A549 (cell line): ENCODE results near the gene HECTD4. TPM values are rescaled to one million over a fixed set of nuclear protein-coding genes. Genes with fewer than 3 reads are reported as not detected.
A peak's percentile ranks its signal among the peaks of the same experiment; 100 is the strongest.

Source experiments
- ATAC-seq, 2 experiments: fragments of 200-7000 bp in 1 of 2; fragments of >200 bp in 1 of 2; cut with Nextera tagmentation in 1 of 2; cut with Tn5 transposase in 1 of 2; 3 replicates each; pipeline versions ENCODE4 v1.8.0 to v1.9.1; 2018 to 2020; ENCODE audit warnings: mild to moderate bottlenecking in 1 of 2, moderate library complexity in 1 of 2
- CTCF ChIA-PET: fragments of 300-600 bp; sonication (Branson Sonifier 250); formaldehyde crosslinking; extraction: SDS; loops from one replicate; lab custom pipeline; 2021; ENCODE audit warnings: antibody characterized with exemption, inconsistent platforms; lab: Yijun Ruan, JAX
- POLR2A ChIA-PET: fragments of 350-600 bp; formaldehyde crosslinking; extraction: SDS; loops from one replicate; lab custom pipeline; 2021; ENCODE audit warnings: antibody characterized with exemption, inconsistent platforms; lab: Yijun Ruan, JAX
- DNase-seq, 2 experiments: peaks; one replicate each; pipeline versions ENCODE4 v3.0.0 to v3.0.0-alpha.2; 2011 to 2016; ENCODE audit warnings: low read depth in 1 of 2, low spot score in 1 of 2
- FAIRE-seq: peaks from 2 replicates; lab custom pipeline; 2011; peaks lifted over from hg19 to GRCh38; lab: Jason Lieb, UNC
- H3K27ac ChIP-seq, 2 experiments: fragments of >200 bp; sonication (Bioruptor Twin); formaldehyde crosslinking; 3 replicates each; pipeline ENCODE4 v1.5.1; 2016 to 2017
- H3K4me1 ChIP-seq: fragments of >200 bp; sonication (Bioruptor Twin); formaldehyde crosslinking; 3 replicates; pipeline ENCODE4 v1.6.1; 2016
- H3K4me2 ChIP-seq: fragments of >200 bp; sonication (Bioruptor Twin); formaldehyde crosslinking; 3 replicates; pipeline ENCODE4 v1.6.1; 2016
- H3K4me3 ChIP-seq: fragments of >200 bp; sonication (Bioruptor Twin); formaldehyde crosslinking; 3 replicates; pipeline ENCODE4 v1.5.1; 2016
- H3K9me3 ChIP-seq: fragments of >200 bp; sonication (Bioruptor Twin); formaldehyde crosslinking; 3 replicates; pipeline ENCODE4 v1.6.1; 2016
- CBX2 ChIP-seq: fragments of 200-600 bp; sonication (generic); IDR thresholded peaks from 2 replicates; pipeline ENCODE4 v1.6.1; 2016; ENCODE audit warnings: low read depth, mild to moderate bottlenecking, borderline replicate concordance
- CHD2 ChIP-seq: fragments of 150-350 bp; IDR thresholded peaks from 2 replicates; pipeline ENCODE4 v1.6.1; 2014; ENCODE audit warnings: low read length; ENCODE audit not compliant: partially characterized antibody
- CTCF ChIP-seq: fragments of >200 bp; sonication (Bioruptor Twin); formaldehyde crosslinking; IDR thresholded peaks from 3 replicates; pipeline ENCODE4 v1.5.1; 2016
- EHF ChIP-seq: fragments of 250-450 bp; sonication (Bioruptor Pico); IDR thresholded peaks from 2 replicates; pipeline ENCODE4 v1.5.0; 2020; ENCODE audit warnings: mild to moderate bottlenecking
- EHMT2 ChIP-seq: fragments of 200-600 bp; sonication (generic); IDR thresholded peaks from 2 replicates; pipeline ENCODE4 v1.6.1; 2016; ENCODE audit warnings: antibody characterized with exemption, low read depth, mild to moderate bottlenecking, moderate library complexity
- ESRRA ChIP-seq: fragments of 150-350 bp; IDR thresholded peaks from 2 replicates; pipeline ENCODE4 v1.6.1; 2014; ENCODE audit warnings: mild to moderate bottlenecking, low read length, borderline replicate concordance
- FOSB ChIP-seq: fragments of 250-450 bp; sonication (Bioruptor Pico); IDR thresholded peaks from 2 replicates; pipeline ENCODE4 v1.5.0; 2020; ENCODE audit warnings: mild to moderate bottlenecking, moderate library complexity
- HEYL ChIP-seq: fragments of 250-450 bp; sonication (Bioruptor Pico); IDR thresholded peaks from 2 replicates; pipeline ENCODE4 v1.8.0; 2021; ENCODE audit warnings: mild to moderate bottlenecking, moderate library complexity
- HOXB5 ChIP-seq: fragments of 250-450 bp; sonication (Bioruptor Pico); IDR thresholded peaks from 2 replicates; pipeline ENCODE4 v1.5.0; 2020; ENCODE audit warnings: mild to moderate bottlenecking, moderate library complexity
- MAFK ChIP-seq: fragments of 450-650 bp; IDR thresholded peaks from 2 replicates; pipeline ENCODE4 v1.6.1; 2014; ENCODE audit not compliant: partially characterized antibody
- MYC ChIP-seq: IDR thresholded peaks from 2 replicates; pipeline ENCODE4 v1.6.1; 2012; ENCODE audit warnings: mild to moderate bottlenecking, inconsistent platforms, low read length, improper control_type of control experiment, borderline replicate concordance
- NFE2L2 ChIP-seq: fragments of 150-350 bp; conservative IDR thresholded peaks from 2 replicates; pipeline ENCODE4 v1.6.1; 2014; ENCODE audit warnings: low read length
- PHF8 ChIP-seq: fragments of 200-600 bp; sonication (generic); IDR thresholded peaks from 2 replicates; pipeline ENCODE4 v1.6.1; 2016; ENCODE audit warnings: low read depth, mild to moderate bottlenecking, antibody characterized with exemption, moderate library complexity, borderline replicate concordance
- POLR2AphosphoS2 ChIP-seq: conservative IDR thresholded peaks from 2 replicates; pipeline ENCODE4 v1.6.1; 2012; ENCODE audit warnings: low read length, improper control_type of control experiment, inconsistent platforms
- RARB ChIP-seq: fragments of 250-450 bp; sonication (Bioruptor Pico); IDR thresholded peaks from 2 replicates; pipeline ENCODE4 v1.8.0; 2021; ENCODE audit warnings: mild to moderate bottlenecking, moderate library complexity
- RCOR1 ChIP-seq: fragments of 150-350 bp; IDR thresholded peaks from 2 replicates; pipeline ENCODE4 v1.6.1; 2014; ENCODE audit warnings: antibody characterized with exemption, low read length, low read depth
- RFX5 ChIP-seq: fragments of 450-650 bp; IDR thresholded peaks from 2 replicates; pipeline ENCODE4 v1.7.1; 2014; ENCODE audit warnings: antibody characterized with exemption, mild to moderate bottlenecking, moderate library complexity
- SREBF2 ChIP-seq: fragments of 450-650 bp; IDR thresholded peaks from 2 replicates; pipeline ENCODE4 v1.6.1; 2014; ENCODE audit warnings: mild to moderate bottlenecking, moderate library complexity
- TFCP2L1 ChIP-seq: fragments of 250-450 bp; sonication (Bioruptor Pico); IDR thresholded peaks from 2 replicates; pipeline ENCODE4 v1.5.0; 2021; ENCODE audit warnings: mild to moderate bottlenecking
- TP53 ChIP-seq: fragments of 250-450 bp; sonication (Bioruptor Pico); IDR thresholded peaks from 2 replicates; pipeline ENCODE4 v1.5.0; 2021; ENCODE audit warnings: mild to moderate bottlenecking, moderate library complexity
- ZNF302 ChIP-seq: fragments of 250-450 bp; sonication (Bioruptor Pico); IDR thresholded peaks from 2 replicates; pipeline ENCODE4 v1.9.0; 2021; ENCODE audit warnings: inconsistent platforms, mild to moderate bottlenecking, moderate library complexity
- ZSCAN20 ChIP-seq: fragments of 250-450 bp; sonication (Bioruptor Pico); IDR thresholded peaks from 2 replicates; pipeline ENCODE4 v1.8.0; 2022; ENCODE audit warnings: mild to moderate bottlenecking, moderate library complexity
- WGBS: methylation state at CpG from one replicate; pipeline ENCODE4 v1.1.6; 2017; ENCODE audit errors: missing lambda C conversion rate; 5-methylcytosine and 5-hydroxymethylcytosine counted together
- polyA plus RNA-seq, 4 experiments: library from polyadenylated mRNA; depleted of rRNA in 3 of 4; stranded (reverse); fragments of >200 nt; fragmentation: RNase III in 1 of 4; extraction: RNeasy Plus Mini Kit Qiagen cat#74134 plus additional on column Dnase treatment in 1 of 4; gene quantifications; 2 replicates in 3 of 4; 3 replicates in 1 of 4; pipeline ENCODE4 v1.2.3, GENCODE V29; 2011 to 2017
- TF ChIP-seq, protein P1 (sequence below): fragments of 250-450 bp; sonication (Bioruptor Pico); IDR thresholded peaks from 2 replicates; pipeline ENCODE4 v1.5.0; 2020; ENCODE audit warnings: low read depth, mild to moderate bottlenecking, moderate library complexity
- TF ChIP-seq, protein P2 (sequence below): IDR thresholded peaks from 2 replicates; pipeline ENCODE4 v1.6.1; 2012
- TF ChIP-seq, protein P3 (sequence below): fragments of 150-350 bp; IDR thresholded peaks from 2 replicates; pipeline ENCODE4 v1.6.1; 2014; ENCODE audit warnings: low read depth, mild to moderate bottlenecking, low read length

HECTD4 gene
- polyA plus RNA-seq, 2 of the 4 experiments (the other 2 are of a cell fraction): 9.9 to 14.7 TPM

GRCh38 chr12:112370868-112371510 lies 11.2 kb downstream of the HECTD4 start (continued):
- TF ChIP-seq CTCF (no peak), RARB (no peak), EHMT2 (no peak), MYC (no peak), TFCP2L1 (no peak)

- WGBS: 13% methylated on average over 1 of the region's 1 CpG
- Histone ChIP-seq H3K4me2 (no peak overlapping the region), H3K4me1 (peaks cover 8% of the 10 kb centered on the region; the same call in 2 of the 3 replicates), H3K9me3 (0 out of 3 replicates have a peak, but pooled peaks cover 3% of the 10 kb centered on the region), H3K27ac (no peak overlapping the region)
- DNase-seq: no peak
- FAIRE-seq: no peak
- CTCF ChIA-PET: interaction anchor here (1.2 kb wide), 1 partner anchor 17 kb away, joined by 4 read pairs; no protein-coding TSS in a partner anchor
- peak in 1 of 2 experiments; percentile 47; a peak in 2 of 6 replicates for ATAC-seq
- TF ChIP-seq TP53 (CRISPR knock-in tag) (no peak), POLR2AphosphoS2 (no peak), RARB (no peak), FOSB (CRISPR knock-in tag) (no peak)
- TF ChIP-seq, protein P1, sequence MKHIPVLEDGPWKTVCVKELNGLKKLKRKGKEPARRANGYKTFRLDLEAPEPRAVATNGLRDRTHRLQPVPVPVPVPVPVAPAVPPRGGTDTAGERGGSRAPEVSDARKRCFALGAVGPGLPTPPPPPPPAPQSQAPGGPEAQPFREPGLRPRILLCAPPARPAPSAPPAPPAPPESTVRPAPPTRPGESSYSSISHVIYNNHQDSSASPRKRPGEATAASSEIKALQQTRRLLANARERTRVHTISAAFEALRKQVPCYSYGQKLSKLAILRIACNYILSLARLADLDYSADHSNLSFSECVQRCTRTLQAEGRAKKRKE (CRISPR knock-in tag): no peak
- TF ChIP-seq, all 56 proteins: peak for 0
- POLR2A ChIA-PET: no interaction called here
- H3K4me3 ChIP-seq: no peak overlapping the region
Measured at GRCh38 chr12:112370199-112370598, 12.0 kb downstream of the HECTD4 start.

- POLR2A ChIA-PET: no interaction called here
- Histone ChIP-seq H3K4me3 (no peak overlapping the region), H3K27ac (no peak overlapping the region), H3K9me3 (no peaks in the 10 kb centered on the region), H3K4me1 (peaks cover 8% of the 10 kb centered on the region; the same call in 2 of the 3 replicates), H3K4me2 (no peak overlapping the region)
- no peak for DNase-seq
- no peak for ATAC-seq
- CTCF ChIA-PET: interaction anchor here (1.4 kb wide), 1 partner anchor 18 kb away, joined by 6 read pairs; no protein-coding TSS in a partner anchor
- no peak for FAIRE-seq
- 85% methylated on average over 6 of the region's 6 CpGs for WGBS
- TF ChIP-seq RFX5 (no peak), ZNF302 (CRISPR knock-in tag) (no peak), ZSCAN20 (CRISPR knock-in tag) (no peak), HOXB5 (CRISPR knock-in tag) (no peak), EHF (no peak), POLR2AphosphoS2 (no peak), RCOR1 (no peak), CHD2 (no peak), CBX2 (no peak), MAFK (no peak), SREBF2 (no peak), NFE2L2 (no peak), ESRRA (no peak), HEYL (no peak), PHF8 (no peak)
- TF ChIP-seq, protein P2, sequence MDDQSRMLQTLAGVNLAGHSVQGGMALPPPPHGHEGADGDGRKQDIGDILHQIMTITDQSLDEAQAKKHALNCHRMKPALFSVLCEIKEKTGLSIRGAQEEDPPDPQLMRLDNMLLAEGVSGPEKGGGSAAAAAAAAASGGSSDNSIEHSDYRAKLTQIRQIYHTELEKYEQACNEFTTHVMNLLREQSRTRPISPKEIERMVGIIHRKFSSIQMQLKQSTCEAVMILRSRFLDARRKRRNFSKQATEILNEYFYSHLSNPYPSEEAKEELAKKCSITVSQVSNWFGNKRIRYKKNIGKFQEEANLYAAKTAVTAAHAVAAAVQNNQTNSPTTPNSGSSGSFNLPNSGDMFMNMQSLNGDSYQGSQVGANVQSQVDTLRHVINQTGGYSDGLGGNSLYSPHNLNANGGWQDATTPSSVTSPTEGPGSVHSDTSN: no peak
- TF ChIP-seq, protein P3, sequence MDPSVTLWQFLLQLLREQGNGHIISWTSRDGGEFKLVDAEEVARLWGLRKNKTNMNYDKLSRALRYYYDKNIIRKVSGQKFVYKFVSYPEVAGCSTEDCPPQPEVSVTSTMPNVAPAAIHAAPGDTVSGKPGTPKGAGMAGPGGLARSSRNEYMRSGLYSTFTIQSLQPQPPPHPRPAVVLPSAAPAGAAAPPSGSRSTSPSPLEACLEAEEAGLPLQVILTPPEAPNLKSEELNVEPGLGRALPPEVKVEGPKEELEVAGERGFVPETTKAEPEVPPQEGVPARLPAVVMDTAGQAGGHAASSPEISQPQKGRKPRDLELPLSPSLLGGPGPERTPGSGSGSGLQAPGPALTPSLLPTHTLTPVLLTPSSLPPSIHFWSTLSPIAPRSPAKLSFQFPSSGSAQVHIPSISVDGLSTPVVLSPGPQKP: no peak
Measured at GRCh38 chr12:112368856-112369255, 13.4 kb downstream of the HECTD4 start.
